ENCODE measurements around the gene PCDH18. TPM values are rescaled to one million over a fixed set of nuclear protein-coding genes. Genes with fewer than 3 reads are reported as not detected.

PCDH18 gene
- total and polyA plus RNA-seq, 2 of the 4 experiments (the other 2 are of a cell fraction): 41.3 to 119 TPM

- no peaks in the 10 kb centered on the region; the same call in 1 of the 2 replicates for H3K4me1 ChIP-seq (ENCODE audit: control insufficient read depth, insufficient read depth, low read length)
- H3K36me3 ChIP-seq (ENCODE audit: control insufficient read depth, insufficient read depth, low read length): peaks cover 10% of the 10 kb centered on the region
- no peak overlapping the region for H2AK5ac ChIP-seq (ENCODE audit: low read depth, low read length)
- no peak overlapping the region for H2BK120ac ChIP-seq (ENCODE audit: low read depth, low read length)
- H4K91ac ChIP-seq (ENCODE audit: insufficient read depth, low read depth, low read length): no peak overlapping the region
- ChIA-PET POLR2A (ENCODE audit: unreplicated experiment) (interaction anchor here (0.7 kb wide), 1 partner anchor 75 kb away, joined by 4 read pairs; no protein-coding TSS in a partner anchor), CTCF (no interaction called here)
- WGBS, 2 experiments (ENCODE audit: extremely low coverage in 2 of 2, insufficient read length in 1 of 2): no CpG with 5 or more reads among the region's 1 CpG
- peaks cover 14% of the 10 kb centered on the region; the same call in 1 of the 2 replicates for H4K20me1 ChIP-seq (ENCODE audit: insufficient read depth, low read length)
- H3K14ac ChIP-seq (replicated peaks; ENCODE audit: low read depth, low read length): no peak overlapping the region
- no peak overlapping the region for H4K8ac ChIP-seq (ENCODE audit: low read depth in 2 of 2, low read length in 2 of 2)
- H3K9me3 ChIP-seq (ENCODE audit: control insufficient read depth, insufficient read depth, low read length): no peaks in the 10 kb centered on the region
- H3K4me2 ChIP-seq (ENCODE audit: low read depth, low read length): no peak overlapping the region
- no peak overlapping the region for H3K23ac ChIP-seq (ENCODE audit: low read depth, low read length)
- no peak overlapping the region for H3K27ac ChIP-seq (ENCODE audit: insufficient read depth, low read length)
- H3K79me1 ChIP-seq (ENCODE audit: low read depth in 1 of 2, low read length in 2 of 2): peaks cover 2 to 11% of the 10 kb centered on the region in 2 experiments; a peak in 3 of 4 replicates
- H3K4me3 ChIP-seq (ENCODE audit: insufficient read depth, low read depth, low read length): no peak overlapping the region
- H4K5ac ChIP-seq (ENCODE audit: low read depth, low read length): no peak overlapping the region
- no TSS peak for BruUV-seq (replicated peaks)
- no peak overlapping the region for H2BK20ac ChIP-seq (ENCODE audit: low read depth, low read length)
- H2BK5ac ChIP-seq (ENCODE audit: low read depth, low read length, poor library complexity, severe bottlenecking): no peak overlapping the region
- H3K56ac ChIP-seq (ENCODE audit: extremely low read depth, insufficient read depth, low read length): no peak overlapping the region
- ATAC-seq (ENCODE audit: low read depth): no peak
- H2AK9ac ChIP-seq (replicated peaks; ENCODE audit: low read depth, low read length, poor library complexity): no peak overlapping the region
- H3K9ac ChIP-seq (ENCODE audit: low read depth, low read length): no peak overlapping the region
- H2AFZ ChIP-seq (replicated peaks; ENCODE audit: low read length, poor library complexity): no peak overlapping the region
- in situ Hi-C loops (cut with MboI; ENCODE audit: low sequenced_read_pairs) (loop anchor here (10.0 to 25.0 kb wide), 3 partner anchors 120 to 1153 kb away; no protein-coding TSS in a partner anchor), intact Hi-C loops (cut with micrococcal nuclease) (loop anchor here (5.0 kb wide), 5 partner anchors 288 to 1148 kb away; no protein-coding TSS in a partner anchor), dilution Hi-C loops (cut with HindIII; ENCODE audit: low sequenced_read_pairs, unreplicated experiment) (no loop called here)
- no peak for TF ChIP-seq RFX5 (IDR thresholded peaks at IDR 0.05; ENCODE audit: low read depth, low read length)
- TF ChIP-seq SMC3 (IDR thresholded peaks at IDR 0.05; ENCODE audit: low read depth, low read length): no peak
- no peak for TF ChIP-seq MXI1 (IDR thresholded peaks at IDR 0.05; ENCODE audit: borderline replicate concordance, low read depth, low read length)
- no peak for TF ChIP-seq USF2 (IDR thresholded peaks at IDR 0.05; ENCODE audit: low read depth, low read length)
- TF ChIP-seq POLR2A (IDR thresholded peaks at IDR 0.05; ENCODE audit: low read depth, low read length): no peak
- no peak for TF ChIP-seq MAZ (IDR thresholded peaks at IDR 0.05; ENCODE audit: borderline replicate concordance, low read depth, low read length)
- TF ChIP-seq NFE2L2 (IDR thresholded peaks at IDR 0.05; ENCODE audit: low read depth, low read length): no peak
- no peak for TF ChIP-seq FOS (IDR thresholded peaks at IDR 0.05; ENCODE audit: low read depth, low read length)
- TF ChIP-seq RCOR1 (IDR thresholded peaks at IDR 0.05; ENCODE audit: insufficient replicate concordance, low read length): no peak
- no peak overlapping the region for H3K4ac ChIP-seq (ENCODE audit: low read depth, low read length)
- DNase-seq: no peak
- no peaks in the 10 kb centered on the region for H3K27me3 ChIP-seq (ENCODE audit: control insufficient read depth, insufficient read depth, low read length)
- H3K9me1 ChIP-seq (ENCODE audit: insufficient read depth, low read length): no peaks in the 10 kb centered on the region
- no peak overlapping the region for H3K18ac ChIP-seq (ENCODE audit: low read depth, low read length)
- no peak overlapping the region for H2BK15ac ChIP-seq (ENCODE audit: low read depth, low read length)
Measured at GRCh38 chr4:137534516-137534915, 2.2 kb upstream of the PCDH18 start.
